NCI-H524 treated with DMSO at 0.1 percent for 48 hours (cell line): ENCODE data around the gene ANO4.

Experiments
- DNase-seq: peaks from one replicate; lab custom pipeline; 2025; lab: John Stamatoyannopoulos, UW

The ANO4 gene

GRCh38 chr12:100794441-100795173 is at the start of gene ANO4:
ANO4 (plus strand) TSS chr12:100794776; CDS start chr12:100901786, 107,010 bp downstream.
- no peak for DNase-seq

GRCh38 chr12:100745378-100746071 is 49.1 kb upstream of the ANO4 start:
- no peak for DNase-seq

- no peak for DNase-seq
Observed at GRCh38 chr12:100752841-100753240, 41.7 kb upstream of the ANO4 start.

DNA sequence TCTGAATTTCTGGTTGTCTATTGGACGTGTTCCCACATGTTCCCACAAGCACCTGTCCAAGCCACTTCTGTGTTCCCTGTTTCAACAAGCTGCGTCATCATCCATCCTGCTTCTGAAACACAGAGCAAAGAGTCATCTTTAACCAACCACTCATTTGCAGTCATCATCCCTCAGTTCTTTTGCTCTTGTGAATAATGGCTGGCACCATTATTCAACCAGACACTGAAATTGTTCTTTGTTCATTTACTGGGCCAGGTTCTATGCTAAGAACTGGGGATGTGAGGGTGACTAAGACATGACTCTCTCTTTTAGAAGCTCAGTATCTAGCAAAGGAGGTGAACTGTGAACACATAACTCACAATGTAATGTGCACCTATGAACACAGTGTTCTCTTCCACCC is 40.7 kb upstream of the ANO4 start:
- DNase-seq = no peak

DNA sequence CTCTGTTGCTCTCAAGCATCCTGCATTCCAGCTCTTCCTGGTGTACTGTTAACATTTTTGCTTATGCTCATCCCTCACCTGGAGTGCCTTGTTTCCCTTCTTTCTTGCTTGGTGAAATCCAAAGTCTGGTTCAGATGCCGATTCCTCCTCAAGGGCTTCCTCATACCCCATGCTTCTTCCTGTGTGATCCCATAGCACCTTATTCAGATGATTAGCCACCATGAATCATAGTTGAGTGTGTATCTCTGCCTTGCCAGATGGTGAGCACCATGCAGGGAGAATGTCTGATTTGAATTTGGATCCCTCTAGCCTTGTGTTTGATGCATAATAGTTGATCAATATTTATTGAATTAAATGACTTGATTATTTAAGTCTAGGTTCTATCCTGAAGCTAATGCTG is 39.4 kb upstream of the ANO4 start:
- DNase-seq = no peak

- peak; percentile 85 for DNase-seq
Observed at GRCh38 chr12:100758083-100758482, 36.5 kb upstream of the ANO4 start.

DNA sequence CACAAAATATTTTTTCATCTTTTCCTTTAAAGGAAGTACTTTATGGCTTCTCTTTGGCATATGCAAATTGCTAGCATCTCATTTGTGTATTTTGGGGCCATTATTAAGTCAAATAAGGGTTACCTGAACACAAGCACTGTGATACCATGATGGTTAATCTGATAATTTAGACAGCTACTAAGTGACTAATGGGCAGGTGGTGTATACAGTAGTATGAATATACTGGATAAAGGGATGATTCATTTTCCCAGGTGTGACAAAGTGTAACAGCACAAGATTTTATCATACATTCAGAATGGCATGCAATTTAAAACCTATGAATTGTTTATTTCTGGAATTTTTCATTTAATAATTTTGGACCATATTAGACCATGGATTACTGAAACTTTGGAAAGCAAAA is 27.2 kb upstream of the ANO4 start:
- no peak for DNase-seq

DNA sequence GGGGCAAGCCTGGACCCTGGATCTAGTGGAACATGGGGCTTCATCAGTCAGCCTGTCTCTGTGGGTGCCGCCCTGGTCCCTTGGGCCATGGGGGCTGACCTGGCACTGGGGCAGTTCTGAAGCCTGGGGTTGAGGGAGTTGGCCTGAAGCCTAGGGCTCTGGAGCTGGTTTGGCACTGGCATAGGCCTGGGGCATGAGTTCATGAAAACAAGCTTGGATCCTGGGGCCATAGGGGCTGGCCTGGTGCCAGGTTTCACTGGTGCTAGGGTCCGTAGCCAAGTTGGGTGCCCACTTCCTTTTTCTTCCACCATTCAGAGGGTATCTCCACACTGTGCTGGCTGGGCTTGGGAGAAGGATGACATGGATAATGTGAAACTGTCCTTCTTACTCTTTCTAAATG is 26.6 kb upstream of the ANO4 start:
- DNase-seq = no peak

GRCh38 chr12:100778967-100779590 is 15.5 kb upstream of the ANO4 start:
- no peak for DNase-seq

DNA sequence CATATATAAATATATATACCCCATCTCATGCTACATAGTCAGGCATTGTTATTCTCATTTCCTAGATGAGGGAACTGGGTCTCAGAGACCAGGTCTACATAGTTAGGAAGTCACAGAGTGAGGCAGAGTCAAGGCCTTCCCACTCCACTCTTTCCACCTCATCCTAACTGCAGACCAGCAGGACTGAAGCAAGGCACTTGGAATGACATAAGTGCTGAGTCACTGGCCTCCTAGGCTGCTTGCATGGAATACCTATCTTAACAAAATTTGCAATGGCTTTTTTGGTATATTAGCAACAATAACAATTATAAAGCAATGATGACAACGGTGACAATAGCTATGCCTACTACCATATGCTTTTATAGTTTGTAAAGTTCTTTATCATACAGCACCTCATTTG is 5.4 kb upstream of the ANO4 start:
- DNase-seq = no peak

GRCh38 chr12:100789975-100790374 is 4.6 kb upstream of the ANO4 start:
- DNase-seq = no peak

DNA sequence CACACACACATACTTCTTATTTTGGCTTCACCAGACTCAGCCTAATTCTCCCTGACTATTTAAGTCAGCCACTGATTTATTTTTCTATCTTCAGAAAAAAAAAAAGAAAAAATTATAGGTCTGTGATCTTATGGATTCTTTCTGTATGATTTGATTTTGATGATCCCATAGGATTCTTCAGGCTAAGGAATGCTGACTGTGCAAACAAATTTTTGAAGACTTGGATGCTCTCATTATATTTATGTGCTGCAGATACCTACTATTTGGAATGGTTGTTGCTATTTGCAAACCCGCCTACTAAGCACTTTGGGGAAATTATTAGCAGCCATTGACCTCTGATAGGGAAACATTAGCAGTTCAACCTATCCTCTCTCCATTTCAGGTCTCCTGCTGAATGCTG is 4.0 kb upstream of the ANO4 start:
- no peak for DNase-seq

DNA sequence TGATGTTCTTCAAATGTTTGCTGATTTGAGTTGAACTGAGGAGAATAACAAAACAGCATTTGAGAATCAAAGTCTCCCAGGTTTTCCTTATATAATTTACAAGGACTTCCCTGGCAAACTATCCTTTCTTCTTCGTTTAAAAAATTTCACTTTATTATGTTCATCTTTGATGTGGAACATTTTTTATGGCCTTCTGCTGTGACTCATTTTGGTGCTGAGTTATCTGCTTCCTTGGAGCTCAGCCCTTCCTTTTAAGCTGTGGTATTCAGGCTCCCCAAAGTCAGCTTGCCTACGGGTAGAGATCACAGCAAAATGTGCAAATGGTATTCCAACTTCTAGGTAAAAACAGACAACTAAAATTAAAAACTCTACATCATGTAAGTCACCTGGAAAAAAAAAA is 1.4 kb upstream of the ANO4 start:
- DNase-seq = no peak

GRCh38 chr12:100795174-100795799 is 711 bp downstream of the ANO4 start:
- no peak for DNase-seq

GRCh38 chr12:100795800-100796179 is 1.2 kb downstream of the ANO4 start:
- no peak for DNase-seq

DNA sequence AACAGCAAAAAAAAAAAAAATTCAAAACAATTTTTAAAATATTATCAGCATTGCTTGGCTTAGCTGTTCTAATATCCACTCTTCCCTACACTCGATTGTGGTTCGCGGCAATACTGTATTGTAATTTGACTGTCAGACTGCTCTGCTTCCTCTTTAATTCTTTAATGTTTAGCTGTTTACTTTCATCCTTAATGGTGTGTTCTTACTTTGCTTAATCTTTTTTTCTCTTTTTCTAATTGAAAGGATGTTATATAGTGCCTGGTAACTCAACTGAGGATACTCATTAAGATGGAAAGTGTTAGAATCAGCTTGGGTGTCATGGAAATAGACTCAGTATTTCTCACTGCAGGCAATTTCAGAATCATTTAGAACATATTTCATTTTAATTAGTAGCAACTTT is 2.0 kb downstream of the ANO4 start:
- DNase-seq = no peak

DNA sequence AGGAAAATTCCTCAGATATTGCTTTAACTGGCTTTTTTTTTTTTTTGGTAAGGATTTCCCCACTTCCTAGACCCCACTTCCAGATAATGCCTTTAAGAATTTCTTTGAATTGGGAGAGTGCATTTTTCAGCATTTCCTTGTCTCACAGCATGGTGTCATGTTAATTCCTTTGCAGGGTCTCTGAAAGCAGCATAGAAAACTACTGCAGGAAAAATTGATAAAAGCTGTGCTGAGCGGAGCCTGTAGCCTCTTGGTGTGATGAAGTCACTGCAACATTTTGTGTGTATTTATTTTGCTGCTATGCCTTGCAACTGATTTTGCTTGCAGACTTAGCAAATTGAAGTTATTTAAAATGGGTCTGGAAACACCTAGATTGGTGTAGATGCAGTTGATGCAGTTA is 2.7 kb downstream of the ANO4 start:
- no peak for DNase-seq

GRCh38 chr12:100797786-100798185 is 3.2 kb downstream of the ANO4 start:
- no peak for DNase-seq

DNA sequence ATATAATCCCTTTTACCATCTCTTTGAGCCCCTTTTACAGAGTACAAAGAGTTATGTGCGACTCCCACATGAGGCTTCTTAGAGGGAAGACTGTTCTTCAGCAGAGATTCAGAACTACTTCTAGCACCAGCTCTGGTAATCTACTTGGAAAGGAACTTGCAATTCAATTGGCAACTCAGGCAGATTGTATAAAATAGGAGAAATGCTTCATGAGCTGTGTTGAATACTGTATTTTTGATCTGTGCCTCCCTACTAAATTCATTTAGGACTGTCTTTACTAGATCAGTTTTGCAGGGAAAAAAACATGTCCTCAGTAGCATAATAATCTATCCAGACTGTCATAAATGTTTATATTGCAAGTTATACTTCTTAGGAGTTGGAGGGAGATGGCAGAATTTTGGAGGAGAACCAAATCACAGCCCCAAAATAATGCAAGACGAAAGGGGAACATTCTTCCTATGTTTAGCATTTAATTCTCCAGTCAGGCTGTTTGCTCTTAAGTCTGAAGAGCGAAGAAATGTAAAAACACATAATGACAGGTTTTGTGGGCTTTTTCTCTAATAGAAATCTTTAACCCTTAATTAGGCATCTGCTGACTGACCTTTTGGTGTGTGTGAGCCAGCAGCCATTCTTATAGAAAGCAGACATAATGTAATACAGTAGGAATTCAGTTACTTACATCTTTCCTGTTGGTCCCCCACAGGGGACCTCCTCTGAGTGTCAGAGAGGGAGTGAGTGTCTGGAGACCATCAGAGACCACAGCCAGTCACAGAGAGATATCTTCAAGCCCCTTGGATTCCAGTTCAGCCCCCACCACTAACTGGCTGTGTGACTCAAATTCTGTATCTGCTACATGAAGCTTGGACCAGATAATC is 3.9 kb downstream of the ANO4 start:
- DNase-seq = no peak

GRCh38 chr12:100799770-100800169 is 5.2 kb downstream of the ANO4 start:
- no peak for DNase-seq

DNA sequence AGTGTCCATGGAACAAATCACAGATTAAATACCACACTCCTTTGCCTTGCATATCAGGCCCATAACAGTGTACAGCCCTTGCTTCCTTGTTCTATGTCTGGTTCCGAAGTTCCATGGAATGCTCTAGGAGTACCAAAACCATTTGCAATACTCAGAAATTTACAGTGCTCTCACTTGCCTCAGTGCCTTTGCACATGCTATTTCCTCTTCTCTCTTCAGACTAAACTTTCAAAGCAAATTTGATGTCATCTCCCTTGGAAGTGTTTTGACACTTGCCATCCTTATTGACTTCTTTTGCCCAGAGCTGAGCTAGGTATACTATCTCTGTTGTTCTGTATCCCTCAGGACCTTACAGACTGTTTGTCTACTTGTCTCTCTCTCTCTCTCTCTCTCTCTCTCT is 6.1 kb downstream of the ANO4 start:
- DNase-seq = no peak

- no peak for DNase-seq
Observed at GRCh38 chr12:100801320-100801719, 6.7 kb downstream of the ANO4 start.
